Ammon's horn (tissue), 1 donor: Measurements from ENCODE around the gene CRYBB3.
"Not testable (repeated sequence)": the region's sequence is repeated elsewhere in the genome, so short reads cannot be mapped to it uniquely, and the experiment has no call there.

Source experiments
- DNase-seq: peaks from one replicate; pipeline ENCODE4 v3.0.0-alpha.2; 2016; ENCODE audit warnings: low spot score

Gene CRYBB3

DNA sequence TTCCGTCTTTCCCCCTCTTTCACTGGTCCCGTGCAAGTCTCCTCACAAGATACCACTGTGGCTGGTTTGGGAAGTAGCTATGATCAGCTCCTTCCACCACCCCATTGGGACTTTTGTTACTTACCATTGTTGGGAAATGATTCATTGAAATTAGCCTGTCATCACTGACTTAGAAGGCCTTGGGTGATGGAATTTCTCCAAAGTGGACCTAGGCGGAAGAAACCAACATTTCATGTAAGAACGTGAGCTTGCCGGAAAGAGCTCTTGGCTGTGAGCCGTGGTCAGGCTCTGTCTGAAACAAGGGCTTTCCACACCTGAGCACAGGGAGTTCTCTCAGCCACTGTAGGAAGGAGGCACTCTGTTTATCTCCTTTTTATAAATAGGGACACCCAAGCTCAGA is 23.5 kb upstream of the CRYBB3 start:
- no peak for DNase-seq

GRCh38 chr22:25176799-25177198 is 22.9 kb upstream of the CRYBB3 start:
- no peak for DNase-seq

- no peak for DNase-seq
These were observed 22.4 kb upstream of the CRYBB3 start for GRCh38 chr22:25177226-25177625.

- DNase-seq = no peak
These were observed 21.8 kb upstream of the CRYBB3 start for GRCh38 chr22:25177895-25178294.

- not testable (repeated sequence) for DNase-seq
These were observed 21.3 kb upstream of the CRYBB3 start for GRCh38 chr22:25178348-25178747.

GRCh38 chr22:25178869-25179631 is 20.6 kb upstream of the CRYBB3 start:
- not testable (repeated sequence) for DNase-seq

DNA sequence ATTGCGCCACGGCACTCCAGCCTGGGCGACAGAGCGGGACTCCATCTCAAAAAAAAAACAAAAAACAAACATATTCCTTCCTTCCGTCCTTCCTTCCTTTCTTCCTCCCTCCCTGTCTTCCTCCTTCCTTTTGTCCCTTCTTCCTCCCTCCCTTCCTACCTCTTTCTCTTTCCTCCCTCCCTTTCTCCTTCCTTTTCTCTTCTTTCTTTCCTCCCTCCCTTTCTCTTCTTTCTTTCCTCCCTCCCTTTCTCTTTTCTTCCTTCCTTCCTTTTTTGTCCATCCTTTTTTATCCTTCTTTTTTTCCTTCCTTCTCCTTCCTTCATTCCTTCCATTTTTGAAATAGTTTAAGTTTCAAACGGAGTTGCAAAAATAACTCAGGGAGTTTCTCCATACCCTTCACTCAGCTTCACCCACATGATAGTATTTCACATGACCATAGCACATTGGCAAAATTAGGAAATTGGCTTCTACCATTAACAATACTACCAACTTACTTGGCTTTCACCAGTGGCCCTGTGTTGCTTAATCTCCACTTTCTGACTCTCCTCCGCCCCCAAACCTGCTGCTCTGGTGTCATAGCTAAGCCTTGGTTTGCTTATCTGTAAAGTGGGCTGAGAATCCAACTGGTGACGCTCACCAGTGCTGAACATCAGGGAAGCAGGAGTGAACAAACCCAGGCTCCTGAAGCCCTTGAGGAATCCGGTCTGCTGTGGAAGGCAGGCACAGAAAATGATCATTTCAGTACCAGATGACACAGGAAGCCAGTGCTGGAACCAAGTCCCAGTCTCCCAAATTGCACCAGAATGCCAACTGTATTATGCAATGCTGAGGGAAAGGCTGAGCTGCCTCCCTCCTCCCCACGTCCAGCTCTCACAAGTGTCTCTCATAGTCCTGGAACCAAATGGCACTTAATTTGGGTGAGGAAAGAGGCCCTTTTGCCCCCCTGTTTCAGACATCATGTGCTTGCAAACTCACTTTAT is 17.2 kb upstream of the CRYBB3 start:
- DNase-seq = peak; percentile 49

DNA sequence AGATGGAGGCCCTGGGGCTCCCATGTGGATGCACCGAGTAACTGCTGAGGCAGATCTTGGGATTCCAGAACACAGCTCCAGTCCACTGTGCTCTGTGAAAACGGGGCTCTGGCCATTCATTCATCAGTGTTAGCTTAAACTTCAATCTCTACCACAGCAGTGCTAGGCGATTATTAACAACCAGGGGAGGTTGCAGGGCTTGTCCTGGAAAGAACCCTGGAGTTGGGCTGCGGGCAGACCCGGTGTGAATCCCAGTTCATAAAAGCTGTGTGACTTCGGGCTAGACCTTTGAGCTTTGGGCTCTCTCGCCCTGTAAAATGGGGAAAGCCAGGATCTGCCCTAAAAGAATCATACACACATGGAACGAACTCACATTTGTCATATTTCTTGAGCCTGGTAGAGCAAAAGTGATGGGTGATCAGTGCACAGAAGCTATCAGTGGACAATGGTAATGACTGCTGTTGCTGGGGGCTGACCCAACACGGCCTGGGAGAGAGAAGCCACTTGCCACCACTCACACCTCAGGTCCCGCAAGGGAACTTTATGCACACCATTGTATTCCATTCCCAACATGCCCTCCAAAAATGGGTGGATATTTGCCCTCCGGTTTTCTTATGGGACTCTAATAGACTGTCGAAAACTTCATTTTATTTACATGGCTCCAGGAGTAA is 15.6 kb upstream of the CRYBB3 start:
- DNase-seq = no peak

DNA sequence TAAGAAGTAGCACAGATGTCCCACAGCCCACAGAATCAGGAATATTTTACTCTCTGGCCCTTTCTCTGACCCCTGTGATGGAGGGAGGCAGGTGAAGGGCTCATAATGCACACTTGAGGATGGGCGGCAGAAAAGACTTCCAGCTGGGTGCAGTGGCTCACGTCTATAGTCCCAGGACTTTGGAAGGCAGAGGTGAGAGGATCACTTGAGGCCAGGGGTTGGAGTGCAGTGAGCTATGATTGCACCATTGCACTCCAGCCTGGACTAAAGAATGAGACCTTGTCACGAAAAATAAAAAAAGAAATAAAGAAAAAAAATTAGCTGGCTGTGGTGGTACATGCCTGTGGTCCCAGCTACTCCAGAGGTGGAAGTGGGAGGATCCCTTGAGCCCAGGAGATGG is 13.5 kb upstream of the CRYBB3 start:
- DNase-seq = no peak

DNA sequence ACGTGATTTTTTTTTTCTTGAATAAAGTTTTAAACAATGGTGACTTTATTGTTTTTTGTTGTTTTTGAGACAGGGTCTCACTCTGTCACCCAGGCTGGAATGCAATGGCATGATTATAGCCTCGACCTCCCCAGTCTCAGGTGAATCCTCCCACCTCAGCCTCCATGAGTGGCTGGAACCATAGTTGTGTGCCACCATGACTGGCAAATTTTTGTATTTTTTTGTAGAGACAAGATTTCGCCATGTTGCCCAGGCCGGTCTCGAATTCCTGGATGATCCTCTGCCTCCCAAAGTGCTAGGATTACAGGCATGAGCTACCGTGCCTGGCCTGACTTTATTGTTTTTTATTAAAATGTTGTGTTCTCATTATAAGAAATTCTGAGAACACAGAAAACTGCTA is 12.2 kb upstream of the CRYBB3 start:
- no peak for DNase-seq

GRCh38 chr22:25192406-25192805 is 7.3 kb upstream of the CRYBB3 start:
- no peak for DNase-seq

DNA sequence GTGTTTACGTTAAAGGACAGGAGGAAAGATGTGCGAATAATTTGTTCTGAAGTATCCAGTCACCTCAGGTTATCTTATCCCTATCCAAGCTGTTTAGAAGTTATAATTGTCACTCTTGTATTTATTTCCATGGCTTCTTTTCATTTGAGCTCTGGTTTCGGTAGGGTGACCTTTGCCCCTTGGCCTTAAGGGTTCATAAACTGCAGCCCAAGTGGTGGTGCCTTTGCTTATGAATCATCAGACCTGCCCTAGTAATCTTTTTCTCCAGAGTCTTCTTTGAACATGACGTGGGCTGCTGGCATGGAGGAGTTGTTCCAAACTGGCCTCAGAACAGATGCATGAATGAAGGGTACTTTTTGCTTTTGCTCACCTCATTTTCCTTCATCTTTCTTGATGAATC is 6.5 kb upstream of the CRYBB3 start:
- no peak for DNase-seq

DNA sequence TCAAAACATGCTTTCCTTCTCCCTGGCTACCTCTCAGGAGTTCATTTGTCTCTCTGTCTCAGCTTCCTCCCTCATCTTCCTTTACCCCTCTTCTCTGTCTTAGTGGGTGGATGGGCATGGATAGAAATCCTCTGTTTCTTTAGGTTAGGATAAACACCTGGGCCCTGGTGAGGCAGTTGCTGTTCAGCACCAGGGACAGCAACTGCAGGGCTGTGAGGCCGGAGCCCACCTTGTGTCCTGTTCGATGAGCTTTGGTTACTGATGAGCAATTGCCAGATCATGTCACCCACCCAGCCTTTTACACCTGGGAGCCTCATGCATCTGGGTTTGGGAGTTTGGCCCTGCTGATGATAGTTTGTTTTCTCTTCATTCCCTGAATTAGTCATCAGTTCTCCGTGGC is 6.1 kb upstream of the CRYBB3 start:
- DNase-seq = no peak

DNA sequence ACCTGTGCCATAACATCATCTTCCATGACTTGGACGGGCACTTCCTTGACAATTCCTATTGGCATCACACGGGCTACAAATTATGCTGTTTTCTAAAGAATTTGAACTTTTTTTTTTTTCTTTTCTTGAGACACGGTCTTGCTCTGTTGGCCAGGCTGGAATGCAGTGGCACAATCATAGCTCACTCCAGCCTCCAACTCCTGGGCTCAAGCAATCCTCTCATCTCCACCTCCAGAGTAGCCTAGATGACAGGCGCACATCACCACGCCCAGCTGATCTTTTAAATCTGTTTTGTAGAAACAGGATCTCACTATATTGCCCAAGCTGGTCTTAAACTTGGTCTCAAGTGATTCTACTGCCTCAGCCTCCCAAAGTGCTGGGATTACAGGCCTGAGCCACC is 3.3 kb upstream of the CRYBB3 start:
- no peak for DNase-seq

GRCh38 chr22:25197340-25197739 is 2.3 kb upstream of the CRYBB3 start:
- DNase-seq = peak; percentile 16

DNA sequence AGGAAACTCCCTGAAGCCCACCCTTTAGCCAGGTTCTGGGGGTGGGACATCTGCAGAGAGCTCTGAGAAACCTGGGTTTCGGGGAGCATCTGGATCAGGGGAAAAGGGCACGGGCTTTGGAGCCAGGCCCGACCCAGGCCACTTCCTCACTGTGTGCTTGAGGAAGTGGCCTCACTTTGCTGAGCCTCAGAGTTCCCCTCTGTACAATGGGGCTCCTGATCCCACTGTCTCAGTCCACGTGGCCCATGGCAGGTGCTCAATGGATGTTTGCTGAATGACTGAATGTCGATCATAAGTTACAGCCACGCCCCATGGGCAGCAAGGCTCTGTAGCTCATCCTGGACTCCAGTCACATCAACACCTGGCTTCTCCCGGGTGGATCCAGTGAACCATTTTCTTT is 1.3 kb downstream of the CRYBB3 start:
- no peak for DNase-seq

GRCh38 chr22:25201557-25202273 is 2.1 kb downstream of the CRYBB3 start:
- DNase-seq = no peak

- peak; percentile 77 for DNase-seq
These were observed 2.7 kb downstream of the CRYBB3 start for GRCh38 chr22:25202290-25202921.

DNA sequence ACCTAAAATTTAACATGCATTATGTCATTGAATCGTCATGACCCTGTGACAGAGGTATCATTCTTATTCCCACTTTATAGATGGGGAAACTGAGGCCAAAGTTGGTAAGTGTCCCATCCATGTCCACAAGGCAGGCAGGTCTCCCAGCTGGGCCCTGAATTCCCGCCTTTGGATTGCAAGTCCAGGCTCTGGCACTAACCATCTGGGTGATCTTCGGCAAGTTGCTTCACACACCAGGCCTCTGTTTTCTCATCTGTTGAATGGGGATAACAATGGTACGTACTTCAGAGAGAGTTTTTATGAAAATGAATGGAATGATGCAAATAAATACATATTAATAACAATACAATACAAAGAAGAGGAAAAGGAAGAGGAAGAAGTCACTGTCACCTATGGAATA is 3.4 kb downstream of the CRYBB3 start:
- no peak for DNase-seq

DNA sequence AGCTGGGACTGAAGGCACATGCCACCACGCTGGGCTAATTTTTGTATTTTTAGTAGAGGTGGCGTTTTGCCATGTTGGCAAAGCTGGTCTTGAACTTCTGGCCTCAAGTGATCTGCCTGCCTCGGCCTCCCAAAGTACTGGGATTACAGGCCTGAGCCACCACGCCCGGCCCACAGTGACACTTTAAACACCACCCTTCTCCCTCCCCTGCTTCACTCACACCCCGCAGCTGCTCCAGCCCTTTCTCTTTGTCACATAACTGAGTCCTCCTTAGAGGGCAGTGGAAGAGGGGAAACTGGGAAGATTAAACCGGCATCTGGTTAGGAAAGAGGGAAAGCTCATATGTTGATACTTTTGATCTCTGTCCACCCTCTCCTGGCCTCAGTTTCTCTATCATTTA is 4.9 kb downstream of the CRYBB3 start:
- not testable (repeated sequence) for DNase-seq

GRCh38 chr22:25205847-25206246 is 6.2 kb downstream of the CRYBB3 start:
- DNase-seq = no peak
